ENCODE results near the gene DNAJC27.

Gene DNAJC27

DNA sequence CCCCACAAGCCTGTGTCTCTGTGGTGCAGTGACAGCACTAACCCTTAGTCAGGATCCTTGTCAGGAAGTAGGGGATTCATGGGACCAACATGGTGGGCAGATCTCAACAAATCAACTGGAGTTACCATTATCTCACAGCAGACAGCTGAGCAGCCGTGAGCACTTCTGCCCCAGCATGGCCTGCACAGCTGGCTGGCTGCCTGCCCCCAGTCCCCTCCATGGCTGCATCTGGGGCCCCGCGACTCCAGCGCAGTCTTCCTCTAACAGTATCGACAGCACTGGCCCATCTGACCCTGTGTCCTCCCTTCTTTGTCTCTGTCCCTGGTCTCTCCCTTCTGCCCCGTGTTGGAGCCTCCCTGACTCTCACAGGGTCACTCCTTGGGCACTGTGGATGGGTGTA is 47.0 kb downstream of the DNAJC27 start:
- DNase-seq: no peak

DNA sequence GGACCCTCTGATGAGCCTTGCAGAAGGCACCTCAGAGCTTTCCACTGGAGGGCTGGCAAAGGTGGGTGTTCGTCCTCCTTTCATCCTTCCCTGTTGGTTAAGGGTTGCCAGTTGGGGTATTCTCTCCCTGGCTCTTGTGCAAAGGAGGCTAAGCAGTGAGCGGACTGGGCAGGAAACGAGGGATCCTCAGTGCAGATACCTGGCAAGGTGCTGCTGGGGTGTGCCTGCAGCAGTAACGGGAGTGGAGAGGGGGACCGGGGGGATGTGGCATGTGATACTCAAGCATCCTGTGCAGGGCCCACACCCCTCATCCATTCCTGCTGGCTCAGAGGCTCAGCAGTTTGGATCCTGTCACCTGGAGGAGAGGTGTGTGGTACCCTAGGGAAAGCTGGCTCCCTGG is 47.5 kb downstream of the DNAJC27 start:
- DNase-seq: no peak

DNA sequence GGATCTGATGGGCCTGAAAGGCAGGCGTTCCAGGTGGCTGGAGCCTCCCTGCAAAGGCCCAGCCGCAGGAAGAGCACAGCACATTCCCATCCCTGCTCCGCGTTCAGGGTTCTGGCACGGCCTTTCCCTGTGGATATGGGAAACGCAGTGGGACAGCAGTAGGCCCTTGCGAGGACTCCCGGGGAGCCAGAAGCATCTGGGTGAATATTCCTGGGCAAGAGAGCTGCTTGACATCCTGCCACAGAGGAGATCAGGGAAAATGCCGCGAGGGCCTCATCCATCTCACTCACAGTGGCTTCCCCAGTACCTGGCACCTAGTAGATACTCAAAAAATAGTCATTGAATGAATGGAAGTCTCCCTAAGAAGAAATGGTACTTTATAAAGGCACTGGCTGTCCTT is 48.6 kb downstream of the DNAJC27 start:
- DNase-seq: no peak

DNA sequence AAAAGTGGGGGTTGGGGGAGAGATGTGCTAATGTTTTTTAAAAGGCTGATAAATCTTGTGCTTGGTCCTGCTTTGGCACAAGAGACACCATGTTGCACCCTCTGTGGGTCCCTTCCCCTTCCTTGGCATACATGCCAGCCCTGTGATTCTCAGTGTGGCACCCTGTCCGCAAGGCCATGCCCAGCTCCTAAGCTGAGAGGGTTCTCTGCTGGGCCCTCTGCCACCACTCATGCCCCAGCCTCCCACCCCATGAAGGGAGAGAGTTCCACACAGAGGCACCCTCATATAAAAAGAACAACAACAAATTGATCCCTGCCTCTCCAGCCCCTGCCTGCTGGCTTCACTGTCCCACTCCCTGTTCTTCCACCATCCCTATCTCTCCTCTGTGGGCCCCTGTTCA is 49.2 kb downstream of the DNAJC27 start:
- no peak for DNase-seq

DNA sequence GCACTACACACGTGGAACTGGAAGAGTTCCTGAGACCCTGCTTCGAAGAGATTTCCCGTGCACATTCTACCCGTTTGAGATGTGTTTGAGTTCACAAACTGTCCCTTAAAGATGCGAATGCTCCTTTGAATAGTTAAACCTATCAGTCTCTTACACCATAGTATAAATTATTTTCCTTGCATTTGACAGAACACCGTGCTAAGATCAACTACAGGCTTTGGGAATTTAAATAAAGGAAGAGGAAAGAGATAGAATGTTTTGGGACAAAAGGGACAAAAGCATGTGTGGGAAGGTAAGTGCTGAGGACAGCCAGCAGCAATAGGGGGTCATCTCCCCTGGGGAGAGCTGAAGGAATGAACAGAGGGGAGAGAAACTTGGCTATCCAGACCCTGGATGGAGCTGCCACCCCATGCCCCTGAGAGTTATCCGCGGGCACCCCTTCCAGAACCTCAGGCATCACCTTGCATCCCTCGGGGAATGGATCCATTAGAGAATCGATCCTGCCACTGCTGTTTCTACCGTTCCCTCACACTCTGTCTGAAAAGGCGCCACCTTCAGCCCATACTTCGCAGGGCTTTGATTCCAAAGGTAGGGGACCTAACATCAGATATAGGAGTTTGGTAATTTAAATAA is 50.8 kb downstream of the DNAJC27 start:
- DNase-seq: peak; percentile 52

DNA sequence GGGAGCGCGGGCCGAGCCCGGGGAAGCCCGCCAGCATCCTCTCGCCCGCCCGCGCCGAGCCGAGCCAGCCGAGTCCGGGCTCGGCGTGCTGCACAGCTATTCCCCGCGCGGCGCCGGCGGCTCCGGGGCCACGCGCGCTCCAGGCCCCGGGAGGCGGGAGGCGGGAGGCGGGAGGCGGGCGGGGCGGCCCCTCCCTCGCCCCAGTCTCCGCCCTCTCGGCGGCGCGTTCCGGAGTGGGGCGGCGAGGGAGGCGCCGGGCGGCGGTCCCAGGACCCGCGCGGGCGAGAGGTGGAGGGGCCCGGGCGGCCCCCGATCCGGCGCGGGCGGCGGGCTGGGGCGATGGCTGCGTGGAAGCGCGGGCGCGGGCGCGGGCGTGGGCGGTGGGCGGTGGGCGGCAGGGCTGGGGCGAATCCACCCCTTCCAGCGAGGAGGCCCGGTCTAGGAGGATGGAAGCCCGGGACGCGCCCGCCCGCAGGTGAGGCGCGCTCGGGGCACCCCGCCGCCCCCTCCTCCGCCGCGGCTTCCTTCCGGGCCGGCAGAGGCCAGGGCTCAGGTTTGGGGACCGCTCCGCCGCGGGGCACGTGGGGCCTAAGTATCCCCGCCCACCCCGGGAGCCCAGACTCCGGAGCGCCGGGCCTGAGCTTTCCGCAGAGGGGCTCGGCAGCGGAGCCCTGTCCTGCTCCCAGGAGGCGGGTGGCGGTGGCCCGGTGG is 51.5 kb downstream of the DNAJC27 start, which contains the start of gene ADCY3:
Gene ADCY3 (minus strand): TSS at position 140 of the 711 bp plus-strand sequence. CDS start 1,250 bp downstream, outside the sequence.
- peak; percentile 82 for DNase-seq

DNA sequence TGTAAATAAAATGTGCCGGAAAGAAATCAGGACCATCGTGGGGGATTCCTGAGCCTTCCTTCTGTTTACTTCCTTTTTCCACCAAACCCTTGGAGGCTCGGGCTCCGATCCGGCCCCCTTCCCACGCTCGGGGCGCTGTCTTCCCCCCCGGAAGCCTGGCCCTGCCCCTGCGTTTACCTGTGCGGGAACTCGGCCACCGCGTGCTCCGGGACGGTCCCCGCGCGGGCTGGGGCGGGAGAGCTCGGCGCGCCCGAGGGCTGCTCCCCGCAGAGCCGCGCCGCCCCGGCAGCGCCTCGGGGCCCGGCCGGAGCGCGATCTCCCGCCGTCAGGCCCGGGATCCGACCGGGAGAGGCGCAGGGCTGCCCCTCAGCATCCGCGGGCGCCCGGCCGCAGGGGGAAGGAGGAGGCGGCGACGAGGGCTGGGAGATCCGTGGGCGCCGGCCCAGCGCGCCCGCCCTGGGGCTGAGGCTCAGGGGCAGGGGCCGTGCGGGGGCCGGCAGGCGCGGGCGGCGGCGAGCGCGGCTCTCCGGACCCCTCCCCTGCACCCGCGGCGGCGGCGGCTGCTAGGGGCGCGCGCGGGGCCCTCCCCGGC is 52.2 kb downstream of the DNAJC27 start:
- peak; percentile 24 for DNase-seq

DNA sequence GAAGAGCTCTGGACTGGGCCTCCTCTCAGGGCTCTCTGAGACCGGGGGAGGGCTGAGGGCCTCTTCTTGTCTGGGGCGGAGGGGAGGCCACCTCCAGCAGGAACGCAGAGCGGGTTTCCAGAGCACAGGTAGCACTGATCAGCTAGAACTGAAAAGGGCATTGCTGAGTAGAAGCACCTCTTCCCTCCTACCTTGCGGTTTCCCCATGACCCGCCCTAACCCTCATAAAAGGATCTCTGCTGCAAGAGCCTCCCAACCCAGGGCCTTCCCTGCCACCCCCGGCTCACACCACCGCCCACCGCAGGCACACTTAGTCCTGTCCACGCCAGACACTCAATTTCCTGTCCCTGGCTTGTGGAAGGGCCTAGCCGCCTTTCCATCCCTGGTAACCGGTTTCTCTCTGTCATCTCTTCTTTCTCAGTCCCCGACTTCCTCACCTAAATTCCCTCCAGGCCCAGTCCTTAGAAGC is 52.7 kb downstream of the DNAJC27 start:
- peak; percentile 81 for DNase-seq

DNA sequence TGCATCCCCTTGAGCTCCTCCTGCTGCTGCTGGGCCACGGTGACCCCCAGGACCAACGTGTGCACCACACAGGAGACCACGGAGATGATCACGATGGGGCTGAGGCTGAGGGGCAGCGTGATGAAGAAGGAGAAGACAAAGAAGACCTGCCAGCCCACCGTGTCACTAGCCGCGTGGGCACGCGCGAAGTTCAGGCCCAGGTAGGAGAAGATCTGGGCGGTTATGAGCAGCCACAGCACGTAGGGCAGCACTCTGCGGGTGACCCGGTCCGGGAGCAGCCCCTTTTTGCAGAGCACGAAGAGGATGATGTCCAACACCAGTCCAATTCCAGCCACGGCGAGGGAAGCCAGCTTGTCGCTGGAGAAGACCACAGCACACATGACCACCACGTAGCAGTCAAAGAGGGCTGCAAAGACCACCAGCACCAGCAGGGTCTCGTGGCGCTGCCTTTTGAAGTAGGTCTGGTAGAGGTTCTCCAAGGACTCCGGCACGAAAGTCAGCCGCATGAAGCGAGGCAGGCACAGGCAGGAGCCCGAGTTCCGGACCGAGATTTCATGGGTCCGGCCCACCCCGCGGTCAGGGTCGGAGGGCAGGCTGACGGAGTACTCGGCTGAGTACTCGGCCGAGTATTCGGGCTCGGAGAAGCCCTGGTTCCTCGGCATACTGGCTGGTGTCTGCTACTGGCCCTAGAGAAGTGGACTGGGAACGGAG is 53.3 kb downstream of the DNAJC27 start:
- no peak for DNase-seq

DNA sequence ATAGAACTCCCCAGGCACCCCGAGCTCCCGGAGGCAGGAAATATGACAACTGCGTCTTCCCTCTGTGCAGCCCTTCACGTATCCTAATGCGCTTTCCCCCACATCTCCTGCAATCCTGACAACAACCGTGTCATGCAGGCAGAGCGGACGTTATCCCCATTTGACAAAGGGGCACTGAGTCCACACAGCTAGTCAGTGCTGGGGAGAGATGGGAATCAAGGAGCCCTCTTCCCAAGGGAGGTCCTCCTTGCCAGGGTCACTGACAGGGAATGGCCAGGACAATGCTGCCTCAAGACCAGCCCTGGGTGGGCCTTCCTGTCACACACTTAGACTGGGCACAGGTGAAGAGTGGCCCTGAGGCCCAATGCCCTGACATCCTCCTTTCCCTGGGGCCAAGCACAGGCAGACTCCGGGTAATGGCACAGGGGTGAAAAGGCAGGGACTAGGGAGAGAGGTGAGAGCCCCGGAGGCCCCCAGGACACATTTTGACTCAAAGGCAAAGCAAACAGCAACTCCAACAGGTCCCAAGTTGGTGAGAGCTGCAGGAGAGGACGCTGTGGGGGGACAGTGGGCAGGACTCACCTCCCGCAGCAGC is 53.9 kb downstream of the DNAJC27 start:
- no peak for DNase-seq

DNA sequence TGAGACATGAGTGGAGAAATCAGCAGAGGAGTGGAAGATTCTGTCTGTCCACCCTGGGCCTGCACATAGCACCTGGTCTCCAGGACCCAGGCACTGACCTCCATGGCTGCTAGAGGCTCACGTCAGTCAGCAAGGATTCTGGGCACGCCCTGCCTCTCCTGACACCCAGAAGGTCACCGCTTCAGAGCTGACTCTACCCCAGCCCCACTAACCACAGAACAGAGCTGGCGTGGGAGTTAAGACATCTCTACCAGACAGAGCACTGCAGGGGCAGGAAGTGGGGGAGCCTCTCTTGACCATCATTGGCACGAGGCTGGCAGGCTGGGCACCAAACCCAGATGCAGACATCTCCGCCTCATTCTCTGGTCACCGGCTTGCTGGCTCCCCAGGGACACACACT is 54.7 kb downstream of the DNAJC27 start:
- DNase-seq: peak; percentile 67

DNA sequence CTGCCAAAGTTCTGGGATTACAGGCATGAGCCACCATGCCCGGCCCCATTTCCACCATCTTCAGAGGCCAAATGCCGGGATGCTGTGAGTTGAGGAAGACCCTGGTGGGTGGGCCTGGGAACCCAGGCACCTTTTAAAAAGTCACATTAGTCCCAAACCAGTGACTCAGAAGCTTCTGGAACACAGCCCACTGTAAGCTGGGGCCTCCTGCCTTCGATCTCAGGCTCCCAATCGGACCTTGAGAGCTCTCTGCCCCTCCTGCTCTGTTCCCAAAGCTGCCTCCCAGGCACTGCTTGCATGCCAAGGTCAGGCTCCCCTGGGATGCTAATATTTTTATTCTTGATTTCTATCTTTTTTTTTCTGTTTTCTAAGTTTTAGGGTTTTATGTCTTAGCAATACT is 56.0 kb downstream of the DNAJC27 start:
- no peak for DNase-seq

DNA sequence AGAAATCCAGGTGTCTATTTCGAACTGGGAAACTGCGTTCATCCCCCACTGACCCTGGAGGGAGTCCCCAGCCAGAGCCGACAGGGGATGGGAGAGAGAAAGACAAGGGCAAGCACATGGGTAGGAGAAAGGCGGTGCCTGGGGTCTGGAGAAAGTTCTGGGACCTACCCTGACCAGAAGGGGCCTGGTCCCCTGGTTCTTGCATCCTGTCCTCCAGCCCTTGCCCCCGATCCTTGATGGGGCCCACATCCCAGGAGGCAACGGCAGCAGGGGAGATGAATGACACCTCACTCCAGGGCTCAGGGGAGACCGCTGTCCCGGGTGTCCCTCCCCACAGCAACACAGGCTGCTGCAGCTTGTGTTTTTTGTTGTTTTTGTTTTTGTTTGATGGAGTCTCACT is 56.6 kb downstream of the DNAJC27 start:
- DNase-seq: no peak

DNA sequence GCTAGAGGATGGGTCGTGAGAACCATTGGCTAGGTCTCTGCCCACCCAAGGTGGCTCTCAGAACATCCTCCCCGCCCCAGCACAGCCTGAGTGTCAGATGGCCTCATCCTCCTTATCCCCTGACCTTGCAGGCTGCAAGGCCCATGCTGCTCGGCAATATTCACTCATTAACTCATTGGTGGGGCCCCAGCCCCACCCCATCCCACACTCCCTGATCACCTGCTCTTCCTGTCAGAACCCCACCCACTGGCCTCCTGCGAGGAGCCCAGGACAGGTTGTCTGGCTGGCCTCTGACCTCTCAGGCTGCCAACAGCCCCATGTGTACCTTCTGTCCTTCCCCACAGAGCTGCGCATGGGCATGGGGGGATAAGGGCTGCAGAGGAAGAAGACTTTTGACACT is 57.0 kb downstream of the DNAJC27 start:
- no peak for DNase-seq

DNA sequence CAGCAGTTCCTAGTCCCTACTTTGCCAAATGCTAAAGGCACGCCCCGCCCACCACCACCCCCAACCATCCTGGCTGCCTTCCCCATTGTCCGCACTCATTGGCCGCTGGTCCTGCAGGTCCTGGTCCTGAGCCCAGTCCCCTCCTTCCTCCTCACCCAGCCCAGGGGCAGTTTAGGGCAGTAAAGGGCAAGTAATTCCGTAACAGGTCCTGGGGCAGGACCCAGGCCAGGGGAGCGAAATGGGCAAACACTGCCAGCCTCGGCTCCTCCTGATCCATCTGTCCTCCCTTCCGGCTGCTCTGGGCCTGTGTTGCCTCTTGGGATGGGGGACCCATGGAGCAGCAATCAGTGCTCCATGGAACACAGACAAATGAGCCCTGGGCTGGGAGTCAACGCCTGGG is 57.8 kb downstream of the DNAJC27 start:
- DNase-seq: no peak

DNA sequence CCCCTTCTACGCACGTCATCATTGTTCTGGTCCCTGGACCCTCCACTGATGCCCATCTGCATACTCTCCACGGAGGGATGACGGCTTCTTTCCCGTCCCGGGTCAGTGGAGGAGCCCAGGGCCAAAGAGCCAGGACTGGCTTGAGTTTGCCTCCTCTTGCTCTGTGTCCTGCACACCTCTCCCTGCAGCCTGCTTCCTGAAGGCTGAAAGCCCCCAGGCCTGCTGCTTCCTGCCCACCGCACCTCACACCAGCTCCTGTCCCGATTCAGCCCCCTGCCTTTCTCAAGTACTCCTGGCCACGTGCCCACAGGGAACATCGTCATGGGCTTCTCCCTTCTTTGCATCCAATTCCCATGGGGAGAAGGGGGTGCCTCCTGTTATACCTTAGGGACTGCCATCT is 58.8 kb downstream of the DNAJC27 start:
- no peak for DNase-seq

DNA sequence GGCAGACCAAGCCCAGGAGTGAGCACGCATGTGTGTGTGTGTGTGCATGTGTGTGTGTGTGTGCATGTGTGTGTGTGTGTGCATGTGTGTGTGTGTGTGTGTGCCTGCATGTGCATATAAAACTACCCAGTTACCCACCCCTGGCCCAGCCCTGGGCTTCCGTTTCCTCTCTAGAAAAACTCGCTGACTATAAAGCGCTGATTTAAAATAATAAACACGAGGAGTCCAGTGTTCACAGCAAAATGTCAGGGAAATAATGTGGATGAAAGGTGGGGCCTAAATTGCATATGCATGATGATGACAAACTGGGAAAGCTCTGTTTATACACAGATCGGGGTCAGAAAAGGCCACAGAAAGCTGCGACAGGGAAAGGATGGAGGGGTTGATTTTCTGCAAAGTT is 59.2 kb downstream of the DNAJC27 start:
- no peak for DNase-seq

DNA sequence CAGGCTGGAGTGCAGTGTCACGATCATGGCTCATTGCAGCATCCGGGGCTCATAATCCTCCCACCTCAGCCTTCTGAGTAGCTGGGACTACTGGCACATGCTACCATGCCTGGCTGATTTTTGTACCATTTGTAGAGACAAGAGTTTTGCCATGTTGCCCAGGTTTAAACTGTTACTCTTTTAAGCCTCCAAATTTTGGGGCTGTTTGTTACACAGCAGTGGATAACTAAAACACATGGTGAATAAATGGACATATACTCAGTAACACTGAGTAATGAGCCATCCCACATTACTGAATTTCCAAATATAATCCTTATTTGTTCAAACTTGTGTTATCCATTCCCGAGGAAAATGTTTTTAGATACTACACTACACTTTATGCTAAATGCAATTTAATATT is 61.5 kb downstream of the DNAJC27 start:
- no peak for DNase-seq

DNA sequence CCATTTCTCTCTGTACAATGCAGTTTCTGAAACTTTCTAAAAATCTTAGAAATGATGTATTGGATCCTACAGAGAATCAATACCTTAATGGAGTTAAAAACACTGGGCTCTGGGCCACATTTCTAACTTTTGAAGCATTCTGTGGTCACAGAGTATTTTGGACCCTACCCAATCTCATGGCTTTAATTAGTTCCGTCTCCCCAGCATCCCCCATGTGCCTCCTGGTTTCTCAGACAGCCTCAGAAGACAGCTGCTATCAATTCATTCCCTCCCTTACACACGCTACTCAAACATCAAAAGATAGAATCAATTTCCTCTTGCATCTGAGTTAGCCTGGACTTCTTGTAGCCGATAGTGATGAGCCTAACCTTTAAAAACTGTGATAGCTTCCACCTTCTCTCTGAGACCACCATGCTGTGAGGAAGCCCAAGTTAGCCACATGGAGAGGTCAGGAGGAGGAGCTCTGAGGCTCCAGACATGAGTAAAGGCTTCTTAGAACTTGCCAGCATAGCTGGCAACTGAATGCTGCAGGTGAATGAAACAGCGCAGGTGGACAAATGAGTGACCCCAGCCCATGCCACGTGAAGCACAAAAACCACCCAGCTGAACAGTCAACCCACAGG is 62.1 kb downstream of the DNAJC27 start:
- DNase-seq: no peak

DNA sequence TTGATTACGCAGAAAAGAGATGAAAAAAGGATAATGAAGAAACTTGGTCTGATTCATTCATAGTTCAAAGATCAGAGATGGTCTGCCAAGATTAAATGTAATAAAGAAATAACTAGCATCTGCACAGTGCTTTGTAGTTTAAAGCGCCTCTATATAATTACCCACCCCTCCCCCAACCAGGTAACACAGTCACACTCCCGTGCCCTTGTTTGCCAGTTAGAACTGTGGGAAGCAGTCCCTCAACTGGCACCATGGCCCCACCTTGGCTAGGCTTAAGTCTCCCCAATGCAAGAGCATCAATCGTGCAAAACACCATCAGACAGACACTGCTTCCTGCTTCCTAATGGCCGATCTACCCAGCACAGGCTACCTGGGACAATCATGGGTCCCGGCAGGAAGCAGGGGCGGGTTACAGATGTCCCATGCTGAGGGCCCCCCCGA is 63.3 kb downstream of the DNAJC27 start:
- DNase-seq: no peak

DNA sequence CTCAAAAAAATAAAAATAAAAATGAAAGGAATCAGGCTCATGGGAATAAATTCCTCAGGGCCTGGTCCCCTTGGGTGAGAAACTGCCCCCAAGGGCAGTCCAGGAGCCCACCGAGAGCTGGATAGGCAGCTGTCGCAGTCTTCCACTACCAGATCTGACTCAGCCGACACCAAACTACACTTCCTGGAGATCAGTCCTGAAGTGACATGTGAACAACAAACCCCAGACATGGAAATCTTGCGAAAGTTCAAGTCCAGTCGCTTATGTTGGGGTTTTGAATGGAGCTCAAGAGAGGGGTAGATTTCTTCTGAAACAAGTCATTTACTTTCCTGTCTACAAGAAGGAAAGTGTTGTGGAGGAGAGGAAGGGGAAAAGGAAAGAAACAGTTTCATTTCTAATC is 64.6 kb downstream of the DNAJC27 start:
- DNase-seq: no peak

DNA sequence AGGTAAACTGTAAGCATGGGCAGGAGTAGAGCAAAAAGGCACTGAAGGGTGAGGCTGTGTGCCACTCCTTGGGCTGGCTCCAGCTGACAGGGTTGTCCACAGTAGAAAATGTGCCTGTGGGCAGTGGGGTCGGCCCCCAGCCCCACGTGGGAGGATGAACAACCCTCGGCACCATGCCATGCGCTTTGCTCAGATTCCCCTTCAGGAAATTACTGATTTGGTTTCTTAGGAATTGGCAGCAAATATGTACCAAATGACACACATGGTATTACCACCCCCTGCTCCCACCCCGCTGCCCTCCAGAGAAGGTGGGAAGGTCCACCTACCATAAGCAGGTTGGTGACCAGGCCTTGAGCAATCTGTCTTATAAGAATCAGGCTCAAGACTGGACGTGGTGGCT is 65.3 kb downstream of the DNAJC27 start:
- DNase-seq: no peak

Measured in activated CD4-positive, alpha-beta T cell treated with anti-CD3 and anti-CD28 coated beads, Interleukin-10, Interleukin-2, amounts not matched to agents 100 ng/mL and 50 ng/mL, durations not matched to agents 16 hours and 8 hours (primary cell).